Type B pancreatic cell (in vitro differentiated cells): Measurements from ENCODE around the gene SULT4A1. TPM values are rescaled to one million over a fixed set of nuclear protein-coding genes. Genes with fewer than 3 reads are reported as not detected.

ENCODE experiments used
- DNase-seq: peaks from one replicate; pipeline ENCODE4 v3.0.0; 2021; ENCODE audit warnings: mixed read lengths; ENCODE audit not compliant: unreplicated experiment; ENCODE audit errors: extremely low spot score
- H3K27ac Mint-ChIP-seq: 2 replicates; pipeline ENCODE4 v1.8.0; 2021; ENCODE audit warnings: mild to moderate bottlenecking, mixed read lengths
- H3K27me3 Mint-ChIP-seq: 2 replicates; pipeline ENCODE4 v1.8.0; 2021; ENCODE audit warnings: mixed read lengths
- H3K36me3 Mint-ChIP-seq: 2 replicates; pipeline ENCODE4 v1.8.0; 2021; ENCODE audit warnings: mixed read lengths
- H3K4me1 Mint-ChIP-seq: one replicate; pipeline ENCODE4 v1.8.0; 2021; ENCODE audit warnings: mixed read lengths; ENCODE audit not compliant: unreplicated experiment
- H3K4me3 Mint-ChIP-seq: 2 replicates; pipeline ENCODE4 v1.8.0; 2021; ENCODE audit warnings: mild to moderate bottlenecking, mixed read lengths
- H3K9me3 Mint-ChIP-seq: 2 replicates; pipeline ENCODE4 v1.8.0; 2021; ENCODE audit warnings: mixed read lengths
- total RNA-seq: library from RNA; stranded (reverse); gene quantifications from 2 replicates; pipeline ENCODE4 v1.2.1, GENCODE V29; 2021; ENCODE audit warnings: low replicate concordance
- TF ChIP-seq, protein P1 (sequence below): fragments of 200-600 bp; sonication (generic); conservative IDR thresholded peaks from 2 replicates; pipeline ENCODE4 v1.5.0; 2021; ENCODE audit warnings: antibody characterized with exemption, mild to moderate bottlenecking

Gene SULT4A1
- total RNA-seq, 1 donor from 2014 or later, result 10.8 TPM

DNA sequence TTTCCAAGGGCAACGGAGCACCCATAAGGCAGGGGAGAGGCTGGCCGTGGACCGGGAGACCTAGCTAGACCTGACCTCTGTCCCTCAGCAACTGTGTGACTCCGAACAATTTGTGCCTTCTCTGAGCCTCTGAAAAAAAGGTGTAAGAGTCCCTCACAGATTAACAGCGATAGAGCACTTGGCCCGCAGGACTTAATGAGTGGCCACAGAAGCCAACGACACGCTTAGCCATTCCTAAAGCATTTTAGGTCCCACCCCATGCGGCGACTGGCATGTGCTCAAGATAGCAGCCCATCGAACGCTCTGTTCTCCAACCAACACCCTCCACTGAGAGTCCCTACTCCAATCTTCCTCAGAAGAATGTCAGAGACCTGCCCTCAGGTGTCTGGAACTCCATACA, 1.5 kb downstream of the SULT4A1 start:
- Mint-ChIP-seq H3K27me3 (peaks cover 39% of the 10 kb centered on the region), H3K4me3 (peak overlapping the region; percentile 84), H3K36me3 (no peaks in the 10 kb centered on the region), H3K4me1 (peaks cover 5% of the 10 kb centered on the region), H3K9me3 (peaks cover 5% of the 10 kb centered on the region), H3K27ac (peak overlapping the region; percentile 82)
- TF ChIP-seq, protein P1, sequence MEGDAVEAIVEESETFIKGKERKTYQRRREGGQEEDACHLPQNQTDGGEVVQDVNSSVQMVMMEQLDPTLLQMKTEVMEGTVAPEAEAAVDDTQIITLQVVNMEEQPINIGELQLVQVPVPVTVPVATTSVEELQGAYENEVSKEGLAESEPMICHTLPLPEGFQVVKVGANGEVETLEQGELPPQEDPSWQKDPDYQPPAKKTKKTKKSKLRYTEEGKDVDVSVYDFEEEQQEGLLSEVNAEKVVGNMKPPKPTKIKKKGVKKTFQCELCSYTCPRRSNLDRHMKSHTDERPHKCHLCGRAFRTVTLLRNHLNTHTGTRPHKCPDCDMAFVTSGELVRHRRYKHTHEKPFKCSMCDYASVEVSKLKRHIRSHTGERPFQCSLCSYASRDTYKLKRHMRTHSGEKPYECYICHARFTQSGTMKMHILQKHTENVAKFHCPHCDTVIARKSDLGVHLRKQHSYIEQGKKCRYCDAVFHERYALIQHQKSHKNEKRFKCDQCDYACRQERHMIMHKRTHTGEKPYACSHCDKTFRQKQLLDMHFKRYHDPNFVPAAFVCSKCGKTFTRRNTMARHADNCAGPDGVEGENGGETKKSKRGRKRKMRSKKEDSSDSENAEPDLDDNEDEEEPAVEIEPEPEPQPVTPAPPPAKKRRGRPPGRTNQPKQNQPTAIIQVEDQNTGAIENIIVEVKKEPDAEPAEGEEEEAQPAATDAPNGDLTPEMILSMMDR, result no peak
- no peak for DNase-seq

DNA sequence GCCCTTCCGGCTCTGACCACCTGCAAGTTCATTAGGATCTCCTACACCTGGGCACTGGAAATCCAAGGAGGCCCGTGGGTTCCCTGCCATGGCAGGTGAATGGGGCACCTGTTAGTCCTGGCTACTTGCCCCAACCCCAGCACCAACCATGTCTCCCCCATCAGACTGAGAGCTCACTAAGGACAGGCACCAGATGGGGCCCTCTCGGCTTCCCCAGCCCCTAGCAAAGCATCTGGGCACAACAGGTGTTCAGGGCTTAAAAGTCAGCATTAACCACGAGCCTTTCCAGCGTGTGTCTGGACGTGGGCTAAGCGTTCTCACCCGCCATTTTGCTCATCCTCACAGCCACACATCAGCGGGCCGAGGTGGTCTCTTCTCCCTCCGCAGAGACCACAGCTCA, 2.2 kb downstream of the SULT4A1 start:
- Mint-ChIP-seq H3K36me3 (no peaks in the 10 kb centered on the region), H3K27me3 (peaks cover 32% of the 10 kb centered on the region), H3K4me3 (peak overlapping the region; percentile 55), H3K4me1 (peaks cover 5% of the 10 kb centered on the region), H3K27ac (no peak overlapping the region), H3K9me3 (peaks cover 5% of the 10 kb centered on the region)
- TF ChIP-seq, protein P1, result no peak
- DNase-seq, result no peak

DNA sequence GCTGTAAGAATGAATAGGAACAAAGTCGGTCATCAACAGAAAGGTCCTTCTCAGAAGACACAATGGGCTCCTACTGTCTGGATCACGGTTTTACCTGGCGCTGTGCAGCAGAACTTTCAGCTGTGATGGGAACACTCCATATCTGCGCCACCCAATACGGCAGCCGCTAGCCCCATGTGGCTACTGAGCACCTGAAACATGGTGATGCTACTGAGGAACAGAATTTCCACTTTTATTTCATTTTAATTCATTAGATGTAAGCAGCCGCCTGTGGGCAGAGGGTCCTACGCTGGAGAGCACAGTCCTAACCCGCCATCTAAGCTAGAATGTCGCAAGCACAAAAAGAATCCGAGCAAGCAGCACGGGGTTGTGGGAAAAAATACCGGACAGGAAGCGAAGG, 2.7 kb downstream of the SULT4A1 start:
- DNase-seq, result no peak
- H3K27me3 Mint-ChIP-seq, result peaks cover 27% of the 10 kb centered on the region
- TF ChIP-seq, protein P1, result no peak
- peaks cover 5% of the 10 kb centered on the region for H3K9me3 Mint-ChIP-seq
- peak overlapping the region; percentile 52 for H3K4me3 Mint-ChIP-seq
- peaks cover 5% of the 10 kb centered on the region for H3K4me1 Mint-ChIP-seq
- no peak overlapping the region for H3K27ac Mint-ChIP-seq
- H3K36me3 Mint-ChIP-seq, result no peaks in the 10 kb centered on the region

DNA sequence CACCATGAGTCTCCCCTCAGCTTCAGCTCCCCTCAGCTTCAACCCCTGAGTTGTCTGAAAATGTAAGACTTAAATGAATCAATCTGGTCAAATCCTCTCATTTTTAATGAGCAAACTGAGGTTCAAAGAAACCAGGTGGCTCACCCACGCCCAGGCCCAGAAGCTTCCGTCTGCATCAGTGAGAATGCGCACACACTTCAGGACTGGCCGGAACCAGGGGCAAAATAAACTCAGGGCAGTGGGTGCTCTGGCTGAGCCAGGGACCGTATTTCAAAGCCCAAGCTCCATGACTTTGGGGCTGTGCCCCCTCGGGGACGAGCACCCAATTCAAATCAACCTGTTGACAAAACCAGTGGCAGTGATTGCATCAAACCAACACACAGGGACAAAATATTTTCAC, 3.1 kb downstream of the SULT4A1 start:
- Mint-ChIP-seq H3K9me3 (peaks cover 5% of the 10 kb centered on the region), H3K27me3 (peaks cover 23% of the 10 kb centered on the region)
- no peak for DNase-seq

DNA sequence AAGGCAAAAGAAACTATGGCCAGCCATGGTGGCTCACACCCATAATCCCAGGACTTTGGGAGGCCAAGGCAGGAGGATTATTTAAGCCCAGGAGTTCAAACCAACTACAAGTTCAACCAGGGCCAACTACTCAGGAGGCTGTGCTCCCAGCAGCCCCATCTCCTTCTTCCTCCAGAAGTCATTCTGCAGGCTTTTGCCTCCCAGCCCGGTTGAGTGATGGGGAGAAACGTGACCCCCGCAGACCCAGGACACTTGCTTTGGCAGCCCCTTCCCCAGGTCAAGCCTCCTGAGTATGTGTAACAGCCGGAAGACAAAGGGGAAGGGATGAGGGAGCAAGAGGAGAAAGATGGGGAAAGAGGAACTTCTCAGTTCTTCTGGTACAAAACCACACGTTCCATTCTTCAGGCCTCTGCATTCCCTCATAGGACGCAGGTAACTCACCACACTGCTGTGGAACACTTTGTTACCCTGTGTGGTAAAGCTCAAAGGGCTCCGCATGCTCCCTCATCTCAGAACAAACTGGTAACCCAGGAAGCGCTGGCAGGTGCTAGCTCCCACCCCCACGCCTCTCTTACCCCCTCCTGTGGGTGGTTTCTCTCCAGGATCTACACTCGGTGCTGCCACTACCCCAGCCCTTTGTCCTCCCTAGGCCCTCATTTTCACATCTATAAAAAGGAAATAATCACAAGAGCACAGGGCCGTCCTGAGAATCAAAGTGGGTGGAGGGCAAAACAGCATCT, 4.0 kb downstream of the SULT4A1 start:
- H3K27ac Mint-ChIP-seq, result no peak overlapping the region
- TF ChIP-seq, protein P1, result no peak
- peaks cover 14% of the 10 kb centered on the region for H3K27me3 Mint-ChIP-seq
- H3K9me3 Mint-ChIP-seq, result peaks cover 5% of the 10 kb centered on the region
- no peak for DNase-seq
- no peak overlapping the region for H3K4me3 Mint-ChIP-seq
- H3K36me3 Mint-ChIP-seq, result no peaks in the 10 kb centered on the region
- peaks cover 5% of the 10 kb centered on the region for H3K4me1 Mint-ChIP-seq

More for the DNA sequence above, 3.1 kb downstream of the SULT4A1 start:
- TF ChIP-seq, protein P1, result no peak
- H3K36me3 Mint-ChIP-seq, result no peaks in the 10 kb centered on the region
- H3K4me3 Mint-ChIP-seq, result peak overlapping the region; percentile 52
- peaks cover 5% of the 10 kb centered on the region for H3K4me1 Mint-ChIP-seq
- no peak overlapping the region for H3K27ac Mint-ChIP-seq
